SKM-1 treated with dmso at 0.1 percent for 144 hours (cell line): ENCODE results near the gene SAMD7.

ENCODE experiments used
- DNase-seq: peaks from one replicate; lab custom pipeline; 2025; ENCODE audit not compliant: unreplicated experiment; lab: John Stamatoyannopoulos, UW

SAMD7 gene

DNA sequence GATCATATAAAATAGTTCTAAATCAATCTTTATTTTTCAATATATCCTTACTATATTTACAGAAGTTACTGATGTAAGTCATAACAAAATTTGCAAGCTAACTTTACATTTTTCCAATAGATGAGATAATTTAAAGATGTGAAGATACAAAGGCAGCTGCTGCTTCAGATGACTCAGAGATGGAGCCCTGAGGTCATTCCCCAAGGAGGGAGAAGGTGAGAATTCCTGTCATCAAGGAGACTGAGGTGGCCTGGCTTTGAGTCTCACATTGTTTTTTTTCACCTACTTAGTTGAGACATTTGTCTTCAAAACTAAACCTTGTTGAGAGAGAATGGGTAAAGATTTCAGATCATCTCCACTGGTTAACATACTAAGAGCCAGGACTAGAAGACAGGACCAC is 3.9 kb upstream of the SAMD7 start:
- no peak for DNase-seq

DNA sequence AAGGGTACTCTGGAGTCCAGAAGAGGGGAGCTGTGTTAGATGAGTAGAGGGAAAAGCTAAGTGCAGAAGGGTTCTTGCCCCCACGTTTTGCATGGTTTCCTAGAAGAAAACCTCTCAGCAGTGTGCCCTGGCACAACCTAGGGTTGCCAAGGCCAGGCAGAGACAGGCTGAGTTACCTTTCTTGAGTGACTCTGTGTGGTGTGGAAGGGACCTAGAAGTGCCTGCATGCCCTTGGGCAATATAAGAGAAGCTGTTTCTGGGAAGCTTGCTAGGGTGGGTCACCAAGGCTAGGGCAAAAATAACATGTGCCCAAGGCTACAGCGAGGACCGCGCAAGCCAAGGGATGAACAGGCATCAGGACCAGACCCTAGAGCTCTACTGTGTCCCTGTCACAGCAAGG is 3.4 kb upstream of the SAMD7 start:
- DNase-seq = no peak

DNA sequence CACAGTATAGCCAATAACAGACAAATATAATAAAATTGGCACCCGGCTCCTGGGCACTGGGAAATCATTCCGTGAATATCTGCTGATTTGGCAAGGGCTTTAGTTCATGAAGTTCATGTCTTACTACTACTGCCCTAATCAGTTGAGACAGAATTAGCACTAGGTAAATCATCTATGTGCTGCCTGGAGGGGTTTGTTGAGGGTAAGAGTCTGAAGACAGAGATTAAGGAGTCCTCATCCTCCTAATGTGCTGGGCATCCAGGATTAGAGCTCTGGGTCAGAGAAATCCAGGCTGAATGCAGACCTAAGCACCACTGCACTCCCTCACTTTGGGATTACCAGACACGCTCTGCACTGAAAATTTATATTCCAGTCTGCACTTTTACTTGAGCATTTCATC is 2.0 kb downstream of the SAMD7 start:
- no peak for DNase-seq

DNA sequence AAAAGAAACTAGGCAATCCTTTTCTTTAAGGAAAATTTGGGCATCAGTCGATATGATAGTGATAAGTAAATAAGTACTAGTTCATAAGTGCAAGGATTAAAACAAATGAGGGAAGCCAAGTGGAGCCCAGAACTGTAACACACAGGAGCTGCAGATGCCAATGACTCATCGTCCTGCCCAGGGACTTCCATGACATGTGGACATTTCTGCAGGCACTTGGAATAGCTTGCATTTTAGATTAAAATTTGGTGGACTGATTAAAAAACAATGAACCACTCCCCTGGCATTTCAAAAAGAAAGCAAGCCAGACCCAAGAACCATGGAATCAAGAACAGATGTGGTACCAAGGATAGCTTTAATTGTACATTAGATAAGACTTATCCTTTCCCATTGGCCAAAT is 2.9 kb downstream of the SAMD7 start:
- DNase-seq = no peak

DNA sequence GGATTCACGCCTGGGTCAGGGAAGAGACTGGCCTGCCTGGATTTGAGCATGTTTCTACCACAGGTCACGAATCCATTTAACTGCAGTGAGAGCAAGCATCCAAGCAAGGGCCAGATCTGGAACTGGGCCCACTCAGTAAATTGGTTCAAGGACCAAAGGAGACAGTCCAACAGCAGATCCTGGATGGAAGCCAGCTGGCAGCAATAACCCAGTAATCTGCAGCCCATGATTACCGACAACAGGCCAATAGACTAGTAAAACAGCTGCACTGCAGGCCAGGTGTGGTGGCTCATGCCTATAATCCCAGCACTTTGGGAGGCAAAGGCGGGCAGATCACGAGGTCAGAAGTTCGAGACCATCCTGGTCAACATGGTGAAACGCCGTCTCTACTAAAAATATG is 11.8 kb downstream of the SAMD7 start:
- no peak for DNase-seq

DNA sequence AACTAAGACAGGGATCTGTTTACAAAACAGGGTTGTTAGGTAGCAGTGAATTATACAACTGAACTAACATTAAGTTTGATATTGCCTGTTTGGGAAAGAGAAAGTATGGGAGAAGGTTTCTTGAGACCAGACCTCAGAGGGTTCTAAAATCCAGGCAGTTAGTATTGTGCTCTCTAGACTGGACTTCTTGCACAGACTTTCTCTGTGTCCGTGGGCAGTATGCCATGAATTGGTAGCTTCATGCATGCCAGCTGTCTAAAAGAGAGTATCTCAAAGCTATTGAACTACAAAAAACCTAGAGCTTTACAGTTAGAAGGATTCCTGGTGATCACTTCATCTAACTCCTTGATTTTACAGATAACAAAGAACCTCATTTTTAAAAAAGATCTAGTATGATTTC is 12.5 kb downstream of the SAMD7 start:
- no peak for DNase-seq

DNA sequence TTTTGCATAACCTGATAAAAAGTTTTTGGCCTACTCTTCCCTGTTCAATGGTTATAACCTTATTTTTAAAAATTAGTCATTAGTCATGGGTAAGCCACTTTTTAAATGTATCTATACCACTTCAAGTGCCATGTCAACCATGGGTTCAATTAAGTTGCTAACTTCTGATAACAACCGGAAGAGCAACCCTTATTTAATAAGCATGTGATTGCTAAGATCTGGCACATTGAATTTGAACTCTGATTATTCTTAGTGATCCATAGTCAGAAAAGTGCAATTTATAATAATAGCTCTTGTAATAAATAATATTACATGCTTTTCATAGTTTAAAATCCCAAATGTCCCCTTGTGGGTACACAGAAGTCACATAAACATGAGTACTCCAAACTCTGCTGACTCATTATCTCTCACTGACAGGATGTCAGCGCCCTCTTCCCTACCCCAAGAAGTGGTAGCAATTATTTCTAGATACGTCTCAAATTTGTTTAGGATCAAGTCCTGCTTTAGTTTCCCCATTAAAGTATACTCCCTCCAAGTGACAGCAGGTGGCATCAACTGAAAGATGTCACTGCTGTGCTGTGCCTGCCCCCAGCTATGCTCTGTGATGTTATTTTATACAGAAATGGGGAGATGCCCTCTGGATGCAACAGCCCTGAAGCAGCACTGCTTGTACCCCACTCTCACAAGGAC is 18.6 kb downstream of the SAMD7 start:
- DNase-seq = no peak

DNA sequence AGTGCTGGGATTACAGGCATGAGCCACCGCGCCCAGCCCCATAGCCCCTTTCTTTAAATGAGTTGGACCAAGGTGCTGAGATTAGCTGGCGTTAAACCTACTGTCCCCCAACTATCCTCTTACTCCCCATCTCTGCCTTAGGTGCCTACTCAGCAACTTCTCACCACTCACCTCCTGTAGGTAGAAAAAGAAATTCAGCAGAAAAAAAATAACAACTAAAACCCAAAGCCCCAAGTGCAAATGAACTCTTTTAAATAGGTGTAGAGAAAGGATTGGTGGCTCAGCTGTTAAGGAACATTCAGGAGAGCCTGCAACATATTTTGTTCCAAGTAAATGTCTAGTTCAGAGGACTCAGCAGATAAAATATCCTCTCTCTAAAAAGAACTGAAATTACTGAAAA is 19.5 kb downstream of the SAMD7 start:
- DNase-seq = no peak

DNA sequence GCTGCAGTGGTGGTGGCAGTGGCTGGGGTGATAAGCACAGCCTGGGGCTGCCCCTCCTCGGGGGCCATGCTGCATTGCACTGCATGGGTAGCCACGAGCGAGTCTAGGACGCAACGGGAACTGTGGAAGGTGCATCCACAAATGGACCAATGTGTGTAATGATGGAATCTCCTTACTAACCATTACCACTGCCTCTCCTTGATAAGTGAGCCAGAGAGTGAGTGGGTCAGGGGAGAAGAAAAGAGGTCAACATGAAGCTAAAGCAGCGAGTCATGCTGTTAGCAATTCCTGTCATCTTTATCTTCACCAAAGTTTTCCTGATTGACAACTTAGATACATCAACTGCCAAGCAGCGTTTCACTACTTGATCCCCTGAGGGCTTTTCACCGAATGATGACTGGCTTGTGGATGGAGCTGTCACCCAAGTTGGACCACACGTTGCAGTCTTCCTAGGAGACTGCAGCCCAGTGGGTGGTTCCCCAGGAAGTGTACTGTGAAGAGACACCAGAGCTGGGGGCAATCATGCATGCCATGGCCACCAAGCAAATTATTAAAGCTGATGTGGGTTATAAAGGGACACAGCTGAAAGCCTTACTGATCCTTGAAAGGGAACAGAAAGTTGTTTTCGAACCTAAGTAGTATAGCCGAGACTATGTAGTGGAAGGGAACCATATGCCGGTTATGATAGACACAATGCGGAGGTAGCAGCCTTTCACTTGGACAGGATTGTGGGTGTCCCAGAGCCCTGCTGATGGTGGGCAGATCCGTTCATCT is 20.6 kb downstream of the SAMD7 start:
- DNase-seq = no peak

DNA sequence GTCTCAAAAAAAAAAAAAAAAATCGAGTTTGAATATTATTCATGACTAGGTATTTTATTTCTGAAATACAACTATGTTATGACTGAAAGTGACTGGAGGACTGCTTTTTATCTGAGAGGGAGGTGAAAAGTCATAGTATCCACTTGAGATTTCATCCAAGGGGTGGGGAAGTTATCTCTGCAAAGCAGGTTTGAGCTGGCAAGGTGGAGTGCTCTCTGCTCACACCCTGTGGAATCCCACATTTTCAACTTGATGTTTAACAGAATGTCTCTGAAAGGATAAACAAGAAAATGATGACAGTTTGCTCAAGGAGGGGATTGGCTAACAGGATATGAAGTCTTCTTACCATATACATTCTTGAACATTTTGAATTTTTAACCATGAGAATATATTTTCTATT is 27.9 kb downstream of the SAMD7 start:
- no peak for DNase-seq

DNA sequence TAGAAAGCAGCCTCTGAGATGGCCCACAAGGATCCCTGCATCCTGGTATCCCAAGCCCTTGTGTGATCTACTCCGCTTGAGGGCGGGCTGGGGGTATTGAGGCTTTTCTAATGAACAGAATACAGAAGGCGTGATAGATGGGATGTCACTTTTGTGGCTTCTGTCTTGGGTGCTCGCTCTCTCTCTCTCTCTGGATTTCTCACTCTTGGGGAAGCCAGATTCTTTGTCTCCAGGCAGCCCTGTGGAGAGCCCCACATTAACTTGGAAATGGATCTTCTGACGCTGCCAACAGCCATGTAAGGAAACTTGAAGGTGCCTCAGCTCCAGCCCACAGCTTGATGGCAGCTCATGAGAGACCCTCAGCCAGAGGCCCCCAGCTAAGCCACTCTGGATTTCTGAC is 28.4 kb downstream of the SAMD7 start:
- DNase-seq = no peak

DNA sequence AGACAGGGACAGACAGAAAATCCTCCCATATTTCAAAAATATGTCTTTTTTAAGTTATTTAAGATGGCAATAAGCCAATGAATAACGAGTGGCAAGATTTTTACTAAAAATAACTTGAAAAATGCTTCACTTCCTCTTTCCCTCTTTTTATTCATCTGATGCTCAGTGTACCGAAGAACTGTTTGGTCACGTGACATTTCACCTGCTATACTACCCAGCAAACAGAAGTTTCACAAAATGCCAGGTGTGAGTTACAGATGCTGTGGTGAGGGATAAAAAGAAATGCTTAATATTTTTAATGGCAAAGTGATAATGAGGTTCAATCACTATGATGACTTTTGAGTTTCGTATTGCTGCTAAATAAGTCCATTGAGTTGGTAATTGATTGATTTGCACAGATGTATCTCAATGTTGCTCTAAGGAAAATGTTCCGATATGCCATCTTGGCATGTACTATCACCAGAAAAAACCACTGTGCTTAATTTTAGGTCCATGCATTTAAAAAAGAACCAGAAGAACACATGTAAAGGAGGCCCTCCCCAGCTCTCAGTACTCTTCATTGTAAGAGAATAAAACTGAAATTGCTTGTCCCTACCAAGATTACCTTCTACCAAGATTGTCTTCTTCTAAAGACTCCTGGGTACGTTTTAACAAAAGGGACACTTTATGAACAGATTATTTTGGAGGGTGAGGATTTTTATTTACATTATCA is 29.3 kb downstream of the SAMD7 start:
- peak; percentile 27 for DNase-seq

DNA sequence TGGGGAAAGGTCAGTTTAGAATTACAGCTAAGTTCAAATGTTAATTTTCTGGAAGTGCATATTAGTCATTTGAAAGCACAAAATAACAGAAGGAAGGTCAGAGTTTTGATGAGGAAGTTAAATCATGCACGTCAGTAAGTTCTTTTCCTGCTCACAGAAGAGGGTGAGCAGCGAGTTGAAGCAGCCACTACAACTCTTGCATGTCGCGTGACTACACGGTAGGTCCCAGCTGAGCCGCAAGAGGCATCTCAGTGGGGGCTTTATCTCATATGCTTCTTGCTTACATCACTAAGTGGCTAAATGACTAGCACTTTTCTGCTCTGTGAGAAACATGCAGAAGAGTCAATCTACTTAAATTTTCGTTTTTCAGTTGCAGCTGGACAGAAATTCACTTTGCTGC is 33.9 kb downstream of the SAMD7 start:
- peak; percentile 89 for DNase-seq

DNA sequence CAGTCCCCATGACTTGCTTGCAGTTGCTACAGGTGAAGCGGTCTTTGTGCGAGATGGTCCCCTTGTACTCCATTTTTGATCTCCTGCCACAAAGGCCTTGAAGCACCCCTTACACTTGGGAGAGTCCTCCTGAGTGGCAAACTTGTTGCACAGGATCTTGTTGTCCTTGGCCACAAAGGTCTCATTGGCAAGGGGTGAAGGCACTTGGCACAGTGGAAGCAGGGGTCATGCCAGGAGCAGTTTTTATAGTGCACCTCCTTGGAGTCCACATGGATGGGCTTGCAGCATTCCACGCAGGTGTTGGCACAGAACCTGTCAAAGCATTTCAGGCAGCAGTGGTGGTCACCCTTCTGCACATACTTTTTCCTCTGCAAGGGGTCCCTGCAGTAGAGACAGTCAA is 35.0 kb downstream of the SAMD7 start:
- no peak for DNase-seq

DNA sequence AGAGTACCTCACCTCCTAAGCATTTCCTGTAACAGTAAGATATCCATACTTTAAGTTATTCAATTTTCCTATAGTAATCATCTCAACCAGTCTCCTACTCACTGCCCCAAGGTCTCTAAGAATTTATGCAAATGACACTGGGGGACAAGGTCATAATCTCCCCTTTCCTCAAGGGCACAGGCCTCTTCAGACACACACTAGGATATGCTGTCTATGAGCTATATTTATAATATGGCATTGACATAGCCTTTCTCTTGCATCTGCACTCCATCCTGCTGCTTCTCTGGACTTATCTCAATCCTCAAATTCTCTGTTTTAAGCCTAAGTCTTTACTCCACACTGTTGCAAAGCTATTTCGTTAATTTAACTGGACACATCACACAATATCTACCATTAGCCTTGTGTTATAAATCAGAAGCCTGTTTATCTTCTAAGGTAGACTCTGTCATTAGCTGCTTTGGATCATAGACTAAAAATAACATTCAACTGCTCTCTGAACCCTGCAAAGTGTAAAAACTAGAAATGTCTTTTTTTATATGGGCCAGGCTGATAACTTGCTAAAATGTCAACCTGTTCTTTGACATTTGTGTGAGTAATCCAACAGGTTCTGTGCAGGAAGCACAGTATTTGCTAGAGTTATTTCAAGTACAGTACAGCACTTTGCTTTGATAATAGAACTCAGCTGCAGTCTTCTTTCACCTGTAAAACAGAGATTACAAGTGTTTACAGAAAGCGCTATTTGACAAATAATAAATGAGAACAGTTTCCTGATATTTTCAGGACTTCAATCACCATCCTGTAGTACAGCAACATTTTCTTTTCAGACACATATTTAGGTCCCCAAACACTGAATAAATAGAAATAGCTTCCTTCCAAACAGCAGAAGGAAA is 37.4 kb downstream of the SAMD7 start:
- no peak for DNase-seq

DNA sequence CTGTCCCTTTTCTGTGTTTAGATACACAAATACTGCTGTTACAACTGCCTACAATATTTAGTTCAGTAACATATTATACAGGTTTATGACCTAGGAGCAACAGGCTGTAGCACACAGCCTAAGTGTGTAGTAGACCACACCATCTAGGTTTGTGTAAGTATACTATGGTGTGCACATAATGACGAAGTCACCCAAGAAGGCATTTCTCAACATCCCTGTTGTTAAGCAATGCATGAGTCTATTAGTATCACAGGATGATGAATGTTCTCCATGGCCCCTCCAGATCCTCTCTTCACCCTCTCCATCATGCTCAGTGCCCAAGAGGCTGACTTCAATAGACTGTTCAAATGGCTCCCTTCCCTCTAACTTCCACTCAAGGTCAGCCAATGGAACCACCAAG is 40.7 kb downstream of the SAMD7 start:
- peak; percentile 60 for DNase-seq

DNA sequence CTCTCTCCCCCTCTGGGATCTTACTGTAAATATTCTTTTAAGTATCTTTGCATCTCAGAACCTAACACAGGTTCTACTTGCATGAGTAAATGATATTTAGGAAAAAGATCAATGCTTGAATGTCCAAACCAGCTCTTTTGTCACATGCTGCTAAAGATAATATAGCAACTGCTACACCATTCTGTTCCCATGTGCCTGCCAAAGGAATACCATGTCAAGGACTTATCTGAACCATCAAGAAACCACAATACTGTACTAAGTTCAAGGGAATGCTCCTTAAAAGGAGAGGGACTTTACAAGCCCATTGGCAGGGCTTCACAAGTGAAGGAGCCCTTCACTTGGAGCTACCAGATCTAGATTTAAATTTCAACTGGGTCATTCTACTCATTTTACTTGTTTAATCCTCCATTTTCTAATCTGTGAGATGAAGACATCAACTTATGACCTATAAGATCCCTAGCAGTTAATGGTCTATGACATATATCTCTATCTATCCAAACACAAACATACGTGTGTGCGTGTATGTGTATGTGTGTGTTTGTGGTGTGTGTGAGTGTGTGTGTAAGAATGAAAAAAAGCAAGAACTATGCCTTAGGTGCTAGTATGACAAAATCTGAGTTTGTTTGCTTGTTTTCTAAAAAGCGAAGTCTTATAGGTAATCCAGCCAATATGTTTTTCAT is 42.2 kb downstream of the SAMD7 start:
- DNase-seq = no peak

DNA sequence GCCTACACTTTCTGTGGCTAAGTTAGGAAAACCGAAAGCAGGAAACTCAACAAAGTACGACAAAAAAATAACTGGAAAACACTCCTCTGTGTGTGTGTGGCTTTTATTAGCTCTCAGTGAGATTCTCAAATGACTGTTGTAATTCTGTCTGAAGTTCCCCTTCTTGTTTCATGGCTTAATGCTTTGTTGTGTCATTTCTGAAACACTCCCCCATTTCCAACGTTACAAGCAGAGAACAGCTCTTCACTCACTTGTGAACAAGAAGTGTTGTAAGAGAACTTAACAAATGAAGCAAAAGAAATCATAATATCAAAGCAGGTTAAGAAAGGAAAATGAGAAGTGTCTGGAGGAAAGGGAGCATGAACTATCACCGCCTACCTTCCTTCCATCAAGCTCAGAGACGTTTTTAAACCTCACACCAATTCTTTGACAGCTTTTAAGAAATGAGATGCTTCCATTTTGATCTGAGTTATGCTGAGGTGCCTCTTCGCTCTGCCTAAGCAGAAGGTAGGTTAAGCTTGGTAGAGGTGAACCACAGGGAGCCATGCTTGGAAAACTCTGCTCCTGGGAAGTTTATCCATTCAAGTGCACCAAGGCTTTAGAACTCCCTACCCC is 42.9 kb downstream of the SAMD7 start:
- peak; percentile 97 for DNase-seq

DNA sequence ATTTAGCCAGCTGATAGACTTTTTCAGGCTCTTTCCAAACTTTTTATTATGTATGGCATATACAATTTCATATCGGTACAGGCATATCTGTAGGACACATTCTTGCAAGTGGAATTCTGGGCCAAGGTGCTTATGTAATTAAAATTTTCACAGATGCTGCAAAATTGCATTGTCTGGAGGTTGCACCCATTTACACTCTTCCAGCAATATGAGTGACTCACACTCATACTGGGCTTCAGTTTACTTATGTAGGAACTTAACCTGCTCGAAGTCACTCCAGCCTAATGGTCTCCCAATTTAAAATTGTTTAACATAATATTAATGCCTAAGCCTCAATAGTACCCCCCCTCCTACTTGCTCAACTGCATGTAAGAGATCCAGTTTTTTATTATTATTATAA is 44.0 kb downstream of the SAMD7 start:
- DNase-seq = no peak

DNA sequence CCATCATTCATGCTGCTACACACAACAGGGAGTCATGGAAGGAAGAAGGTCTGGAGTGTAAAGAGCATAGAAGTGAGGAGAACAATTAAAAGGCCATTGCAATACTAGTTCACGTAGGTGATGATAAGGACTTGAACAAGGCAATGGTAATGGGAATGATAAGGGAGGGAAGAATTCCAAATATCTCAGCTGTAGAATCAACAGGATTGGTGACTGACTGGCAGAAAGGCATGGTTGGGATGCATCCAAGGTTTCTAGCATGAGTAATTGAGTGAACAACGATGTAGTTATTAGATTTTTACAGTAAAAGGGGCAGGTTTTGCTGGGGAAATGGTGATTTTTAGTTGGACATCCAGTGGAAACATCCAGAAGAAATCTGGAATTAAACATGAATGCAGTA is 52.8 kb downstream of the SAMD7 start:
- no peak for DNase-seq
